Activated CD4-positive, alpha-beta T cell treated with anti-CD3 and anti-CD28 coated beads, Interleukin-2, amount 50 U/mL, for 24 hours (primary cell): ENCODE measurements around the gene AAR2.

ENCODE experiments used
- DNase-seq, 2 donors: peaks; one replicate each; pipeline ENCODE4 v3.0.0-alpha.2; 2020; ENCODE audit warnings: low read depth in 1 of 2, low spot score in 1 of 2

AAR2 gene

GRCh38 chr20:36275441-36276189 lies 39.3 kb downstream of the AAR2 start:
- no peak for DNase-seq

- DNase-seq = no peak
These were observed 41.3 kb downstream of the AAR2 start for GRCh38 chr20:36277546-36277945.

GRCh38 chr20:36279362-36279761 lies 43.1 kb downstream of the AAR2 start:
- DNase-seq = no peak

GRCh38 chr20:36279776-36280175 lies 43.5 kb downstream of the AAR2 start:
- DNase-seq = no peak

GRCh38 chr20:36281785-36282380 lies 45.6 kb downstream of the AAR2 start:
- no peak for DNase-seq

- DNase-seq = no peak
These were observed 48.5 kb downstream of the AAR2 start for GRCh38 chr20:36284751-36285150.

GRCh38 chr20:36285746-36286447 lies 49.6 kb downstream of the AAR2 start:
- DNase-seq = no peak

GRCh38 chr20:36297656-36298055 lies 61.4 kb downstream of the AAR2 start:
- DNase-seq = no peak

- no peak for DNase-seq
These were observed 61.8 kb downstream of the AAR2 start for GRCh38 chr20:36298061-36298460.

- DNase-seq = no peak
These were observed 62.6 kb downstream of the AAR2 start for GRCh38 chr20:36298795-36299339.

GRCh38 chr20:36299459-36299858 lies 63.2 kb downstream of the AAR2 start:
- DNase-seq = no peak

- no peak for DNase-seq
These were observed 65.3 kb downstream of the AAR2 start for GRCh38 chr20:36301359-36302119.

- no peak for DNase-seq
These were observed 66.8 kb downstream of the AAR2 start for GRCh38 chr20:36303020-36303595.

- DNase-seq = no peak
These were observed 67.6 kb downstream of the AAR2 start for GRCh38 chr20:36303831-36304230.

- no peak for DNase-seq
These were observed 68.7 kb downstream of the AAR2 start for GRCh38 chr20:36304786-36305495.

- DNase-seq = no peak
These were observed 69.6 kb downstream of the AAR2 start, which contains the start of gene DLGAP4 for GRCh38 chr20:36305602-36306551. Gene DLGAP4, plus strand, starts transcription at chr20:36306339. Its CDS starts 125,379 bp downstream, at chr20:36431718.
